ENCODE measurements around the gene SMG9.

Gene SMG9

GRCh38 chr19:43748685-43749084, 6.1 kb downstream of the SMG9 start:
- no peak for DNase-seq (ENCODE audit: low read depth in 2 of 2)
- H3K4me3 ChIP-seq (replicated peaks in 1 of 2; ENCODE audit: low read depth in 2 of 2, low read length in 2 of 2), result no peak overlapping the region
- TF ChIP-seq CTCF (IDR thresholded peaks at IDR 0.05; ENCODE audit: low read depth, low read length), result no peak

DNA sequence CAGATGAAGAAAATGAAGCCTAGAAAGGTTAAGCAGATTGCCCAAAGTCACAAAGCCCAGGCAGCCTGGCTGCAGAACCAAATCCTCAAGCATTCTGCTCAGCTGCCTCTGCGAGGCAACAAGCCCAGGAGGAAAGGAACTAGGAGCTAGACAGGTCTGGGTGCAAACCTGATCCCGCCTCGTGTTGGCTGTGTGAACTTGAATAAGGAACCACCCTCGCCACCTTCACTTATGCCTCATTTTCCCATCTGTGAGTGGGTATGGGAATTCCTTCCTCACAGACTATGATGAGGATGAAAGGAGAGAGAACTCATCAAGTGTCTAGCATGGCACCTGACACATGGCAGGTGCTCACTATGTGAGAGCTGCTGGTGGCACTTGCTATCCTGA, 6.6 kb downstream of the SMG9 start:
- no peak for TF ChIP-seq CTCF (IDR thresholded peaks at IDR 0.05; ENCODE audit: low read depth, low read length)
- H3K4me3 ChIP-seq (replicated peaks in 1 of 2; ENCODE audit: low read depth in 2 of 2, low read length in 2 of 2), result no peak overlapping the region
- DNase-seq (ENCODE audit: low read depth in 2 of 2), result no peak

DNA sequence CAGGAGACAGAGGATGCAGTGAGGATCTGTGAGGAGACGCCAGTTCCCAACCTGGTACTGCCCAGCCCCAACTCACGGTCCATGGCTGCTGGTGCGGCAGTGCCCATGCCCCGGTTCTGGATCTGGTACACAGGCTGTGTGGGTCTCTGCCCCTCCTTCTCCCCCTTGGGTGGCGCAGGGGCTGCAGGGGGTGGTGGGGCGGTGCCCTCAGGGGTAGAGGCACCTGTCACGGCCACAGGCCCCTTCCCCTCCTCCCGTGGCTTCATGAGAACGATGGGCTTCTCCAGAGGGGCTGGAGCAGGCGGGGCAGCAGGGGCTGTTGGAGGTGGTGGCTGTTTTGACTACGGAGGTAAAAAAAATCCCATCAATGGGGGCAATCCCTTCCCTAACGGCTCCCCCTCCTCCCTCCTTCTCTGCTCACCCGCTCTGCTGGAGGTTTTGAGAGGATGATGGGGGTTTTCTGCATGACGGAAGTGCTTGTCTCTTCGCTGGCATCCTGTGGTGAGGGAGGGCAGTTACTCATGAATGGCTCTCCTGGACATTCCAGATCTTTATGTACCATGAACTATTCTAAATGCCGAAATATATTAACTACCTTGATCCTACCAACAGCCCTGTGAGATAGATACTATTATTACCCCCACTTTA, 7.1 kb downstream of the SMG9 start:
- DNase-seq (ENCODE audit: low read depth in 2 of 2), result no peak
- TF ChIP-seq CTCF (IDR thresholded peaks at IDR 0.05; ENCODE audit: low read depth, low read length), result no peak

GRCh38 chr19:43743059-43743458, 11.7 kb downstream of the SMG9 start:
- peak; percentile 66 to 67 for DNase-seq (ENCODE audit: low read depth in 2 of 2)
- TF ChIP-seq CTCF (IDR thresholded peaks at IDR 0.05; ENCODE audit: low read depth, low read length), result no peak
- no peak overlapping the region for H3K4me3 ChIP-seq (replicated peaks in 1 of 2; ENCODE audit: low read depth in 2 of 2, low read length in 2 of 2)

More for the DNA sequence above, 7.1 kb downstream of the SMG9 start:
- H3K4me3 ChIP-seq (replicated peaks in 1 of 2; ENCODE audit: low read depth in 2 of 2, low read length in 2 of 2), result no peak overlapping the region

DNA sequence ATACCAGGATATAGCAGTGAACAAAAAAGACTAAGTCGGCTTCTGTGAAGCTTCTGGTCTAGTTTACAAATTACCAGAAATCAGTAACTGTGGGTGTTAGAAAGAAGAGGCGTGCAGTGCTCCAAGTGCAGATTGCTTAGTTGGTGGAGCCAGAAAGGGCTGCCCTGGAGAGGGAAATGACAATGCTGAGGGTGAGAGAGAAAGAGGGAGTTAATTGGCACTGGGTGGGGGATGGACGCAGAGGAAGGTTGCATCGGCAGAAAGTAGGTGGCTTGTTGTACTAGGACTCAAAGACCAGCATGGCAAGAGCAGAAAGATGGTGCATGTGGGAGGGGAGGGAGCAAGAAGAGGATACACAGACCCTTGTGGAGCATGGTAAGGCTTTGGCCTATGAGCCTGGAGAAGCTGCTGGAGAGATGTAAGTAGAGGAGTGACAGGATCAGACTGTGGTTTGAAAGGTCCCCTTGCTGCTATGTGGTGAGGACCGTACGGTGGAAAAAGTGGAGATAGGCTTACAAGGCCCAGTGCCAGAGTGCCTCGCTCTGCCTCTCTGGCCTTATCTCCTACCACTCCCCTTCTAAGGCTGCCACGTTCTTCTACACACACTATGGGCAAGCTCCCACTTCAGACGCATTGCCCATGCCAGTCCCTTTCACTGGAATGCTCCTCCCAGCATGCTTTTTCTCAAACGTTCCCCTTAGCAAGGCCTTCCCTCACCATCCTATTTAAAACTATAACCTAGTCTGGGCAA, 13.5 kb downstream of the SMG9 start:
- no peak for DNase-seq (ENCODE audit: low read depth in 2 of 2)
- no peak for TF ChIP-seq CTCF (IDR thresholded peaks at IDR 0.05; ENCODE audit: low read depth, low read length)
- H3K4me3 ChIP-seq (replicated peaks in 1 of 2; ENCODE audit: low read depth in 2 of 2, low read length in 2 of 2), result no peak overlapping the region

DNA sequence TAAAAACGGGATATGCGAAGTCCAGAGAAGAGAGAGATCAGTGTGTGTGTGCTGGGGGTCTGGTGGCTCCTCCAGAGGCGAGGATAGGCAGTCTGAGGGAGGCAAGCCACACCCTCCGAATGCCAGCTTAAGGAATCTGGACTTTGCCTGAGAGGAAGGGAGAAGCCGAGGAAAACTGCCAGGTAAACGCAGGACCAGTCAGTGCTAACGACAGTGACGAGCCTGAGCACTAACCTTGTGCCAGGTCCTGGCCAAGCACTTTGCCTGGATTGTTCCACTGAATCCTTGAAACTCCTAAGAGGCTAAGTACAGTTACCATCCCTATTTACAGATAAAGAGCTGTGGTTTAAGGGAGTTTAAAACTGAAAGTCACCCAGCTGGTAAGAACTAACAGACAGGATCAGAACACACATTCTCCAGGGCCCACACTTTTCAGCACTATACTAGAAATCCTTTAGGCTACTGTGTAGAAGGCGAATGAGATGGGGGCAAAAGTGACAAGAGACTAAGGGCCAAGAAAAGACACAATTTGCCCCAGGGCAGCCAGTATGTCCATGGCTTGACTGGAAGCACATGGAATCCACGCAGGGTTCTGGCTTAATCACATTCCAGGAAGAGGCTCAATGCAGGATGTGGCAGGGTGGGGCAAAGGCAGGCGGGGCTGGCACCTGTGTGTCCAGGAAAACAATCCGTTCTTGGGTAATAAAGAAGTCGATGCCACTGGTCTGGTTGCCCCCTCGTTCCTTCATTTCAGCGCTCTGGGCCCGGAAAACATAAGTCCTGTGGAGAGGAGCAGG, 15.1 kb downstream of the SMG9 start:
- TF ChIP-seq CTCF (IDR thresholded peaks at IDR 0.05; ENCODE audit: low read depth, low read length), result no peak
- H3K4me3 ChIP-seq (replicated peaks in 1 of 2; ENCODE audit: low read depth in 2 of 2, low read length in 2 of 2), result no peak overlapping the region
- DNase-seq (ENCODE audit: low read depth in 2 of 2), result no peak

Data from cardiac fibroblast (primary cell).